HEK293 (cell line): ENCODE results near the gene RAI14.

Source experiments
- REPIN1 ChIP-seq: fragments of 450-650 bp; formaldehyde crosslinking; IDR thresholded peaks from 2 replicates; pipeline ENCODE4 v1.5.1; 2017; ENCODE audit warnings: missing biosample characterization, missing genetic modification characterization, low read depth
- REST ChIP-seq: fragments of 450-650 bp; formaldehyde crosslinking; IDR thresholded peaks from 2 replicates; pipeline ENCODE4 v1.5.1; 2016; ENCODE audit warnings: missing biosample characterization, missing genetic modification characterization
- TRIM28 ChIP-seq: IDR thresholded peaks from 2 replicates; pipeline ENCODE4 v1.6.1; 2011; ENCODE audit warnings: low read length, control low read depth, borderline replicate concordance
- ZBTB17 ChIP-seq: fragments of 450-650 bp; formaldehyde crosslinking; IDR thresholded peaks from 2 replicates; pipeline ENCODE4 v1.5.1; 2016; ENCODE audit warnings: missing biosample characterization, missing genetic modification characterization
- ZFP3 ChIP-seq: fragments of 450-650 bp; formaldehyde crosslinking; IDR thresholded peaks from 2 replicates; pipeline ENCODE4 v1.5.1; 2016; ENCODE audit warnings: low read depth, missing biosample characterization, missing genetic modification characterization
- ZFP37 ChIP-seq: fragments of 450-650 bp; formaldehyde crosslinking; IDR thresholded peaks from 2 replicates; pipeline ENCODE4 v1.5.1; 2016; ENCODE audit warnings: missing biosample characterization, missing genetic modification characterization
- ZFP69B ChIP-seq: fragments of 450-650 bp; formaldehyde crosslinking; IDR thresholded peaks from 2 replicates; pipeline ENCODE4 v1.5.1; 2016; ENCODE audit warnings: missing biosample characterization, missing genetic modification characterization
- ZNF132 ChIP-seq: fragments of 450-650 bp; formaldehyde crosslinking; IDR thresholded peaks from 2 replicates; pipeline ENCODE4 v1.5.1; 2017; ENCODE audit warnings: missing biosample characterization, missing genetic modification characterization, borderline replicate concordance
- ZNF148 ChIP-seq: fragments of 450-650 bp; formaldehyde crosslinking; IDR thresholded peaks from 2 replicates; pipeline ENCODE4 v1.5.0; 2017; ENCODE audit warnings: missing biosample characterization, missing genetic modification characterization, borderline replicate concordance
- ZNF155 ChIP-seq: fragments of 450-650 bp; formaldehyde crosslinking; IDR thresholded peaks from 2 replicates; pipeline ENCODE4 v1.5.1; 2016; ENCODE audit warnings: missing biosample characterization, missing genetic modification characterization
- ZNF341 ChIP-seq: fragments of 450-650 bp; formaldehyde crosslinking; IDR thresholded peaks from 2 replicates; pipeline ENCODE4; 2016; ENCODE audit warnings: low read depth, missing biosample characterization, missing genetic modification characterization
- ZNF518A ChIP-seq: fragments of 450-650 bp; formaldehyde crosslinking; conservative IDR thresholded peaks from 2 replicates; pipeline ENCODE4 v1.5.1; 2016; ENCODE audit warnings: low read depth, missing biosample characterization, missing genetic modification characterization
- ZNF670 ChIP-seq: fragments of 450-650 bp; formaldehyde crosslinking; IDR thresholded peaks from 2 replicates; pipeline ENCODE4 v1.5.1; 2016; ENCODE audit warnings: missing biosample characterization, missing genetic modification characterization, low read depth
- ZNF785 ChIP-seq: fragments of 450-650 bp; formaldehyde crosslinking; IDR thresholded peaks from 2 replicates; pipeline ENCODE4 v1.5.1; 2016; ENCODE audit warnings: missing biosample characterization, missing genetic modification characterization
- ZNF843 ChIP-seq: fragments of 450-650 bp; formaldehyde crosslinking; IDR thresholded peaks from 2 replicates; pipeline ENCODE4 v1.5.1; 2016; ENCODE audit warnings: missing biosample characterization, missing genetic modification characterization
- ZSCAN4 ChIP-seq: fragments of 450-650 bp; formaldehyde crosslinking; IDR thresholded peaks from 2 replicates; pipeline ENCODE4 v1.5.1; 2017; ENCODE audit warnings: missing biosample characterization, missing genetic modification characterization
- ZXDB ChIP-seq: fragments of 450-650 bp; formaldehyde crosslinking; IDR thresholded peaks from 2 replicates; pipeline ENCODE4 v1.5.1; 2016; ENCODE audit warnings: missing biosample characterization, missing genetic modification characterization

RAI14 gene

GRCh38 chr5:34657274-34657921 lies 1.3 kb downstream of the RAI14 start (continued):
- TF ChIP-seq ZNF148 (tag by site-specific recombination) (no peak), ZFP3 (tag by site-specific recombination) (no peak), REPIN1 (tag by site-specific recombination) (no peak), ZNF155 (tag by site-specific recombination) (no peak), ZNF518A (tag by site-specific recombination) (no peak), REST (peak; percentile 91), ZBTB17 (tag by site-specific recombination) (peak; percentile 54; the same call in 1 of the 2 replicates), ZFP69B (no peak), ZNF670 (tag by site-specific recombination) (no peak), ZNF785 (no peak), ZXDB (tag by site-specific recombination) (no peak; the same call in 1 of the 2 replicates), TRIM28 (no peak), ZNF341 (no peak), ZNF843 (no peak), ZNF132 (tag by site-specific recombination) (no peak), ZSCAN4 (tag by site-specific recombination) (no peak), ZFP37 (tag by site-specific recombination) (0 out of 2 replicates have a peak, but pooled peaks have one; percentile 17)
